ENCODE results near the gene OR10G7. TPM values are rescaled to one million over a fixed set of nuclear protein-coding genes. Genes with fewer than 3 reads are reported as not detected.

OR10G7 gene
- total RNA-seq, 1 experiment from 2014 or later: not detected

GRCh38 chr11:124079631-124080326 is 38.7 kb upstream of the OR10G7 start:
- ChIA-PET POLR2A (no interaction called here), CTCF (interaction anchor here (1.4 to 1.7 kb wide), 2 partner anchors 8 to 10 kb away, joined by 5 to 8 read pairs; no protein-coding TSS in a partner anchor)
- Mint-ChIP-seq H3K4me1 (peaks cover 4% of the 10 kb centered on the region; the same call in 1 of the 2 replicates), H3K27ac (no peak overlapping the region), H3K36me3 (no peaks in the 10 kb centered on the region), H3K27me3 (ENCODE audit: low read depth) (no peaks in the 10 kb centered on the region), H3K4me3 (no peak overlapping the region), H3K9me3 (no peaks in the 10 kb centered on the region)
- ATAC-seq (no peak), DNase-seq (ENCODE audit: low spot score) (no peak)
- TF ChIP-seq KAT7 (CRISPR knock-in tag; IDR thresholded peaks at IDR 0.05; ENCODE audit: borderline replicate concordance) (no peak), ZNF396 (CRISPR knock-in tag; IDR thresholded peaks at IDR 0.05; ENCODE audit: borderline replicate concordance) (no peak), RORB (CRISPR knock-in tag; IDR thresholded peaks at IDR 0.05) (no peak), TEAD4 (CRISPR knock-in tag; IDR thresholded peaks at IDR 0.05) (no peak), ZNF317 (CRISPR knock-in tag; IDR thresholded peaks at IDR 0.05; ENCODE audit: borderline replicate concordance, low read depth) (no peak), E2F1 (CRISPR knock-in tag; IDR thresholded peaks at IDR 0.05) (no peak), NFYB (CRISPR knock-in tag; conservative IDR thresholded peaks at IDR 0.05; ENCODE audit: low read depth) (no peak), STAT6 (CRISPR knock-in tag; conservative IDR thresholded peaks at IDR 0.05; ENCODE audit: low read depth) (no peak), FOXK1 (CRISPR knock-in tag; IDR thresholded peaks at IDR 0.05) (no peak), RELA (CRISPR knock-in tag; IDR thresholded peaks at IDR 0.05; ENCODE audit: borderline replicate concordance) (no peak), SMAD4 (CRISPR knock-in tag; IDR thresholded peaks at IDR 0.05) (no peak), ZBTB21 (CRISPR knock-in tag; IDR thresholded peaks at IDR 0.05; ENCODE audit: borderline replicate concordance) (no peak), NR2C2 (CRISPR knock-in tag; IDR thresholded peaks at IDR 0.05) (no peak), ZNF423 (CRISPR knock-in tag; IDR thresholded peaks at IDR 0.05) (no peak), IRF2 (CRISPR knock-in tag; IDR thresholded peaks at IDR 0.05; ENCODE audit: borderline replicate concordance, low read depth) (no peak), HMGXB4 (CRISPR knock-in tag; IDR thresholded peaks at IDR 0.05) (no peak), FOXJ3 (CRISPR knock-in tag; IDR thresholded peaks at IDR 0.05; ENCODE audit: borderline replicate concordance) (no peak), ATF6 (CRISPR knock-in tag; IDR thresholded peaks at IDR 0.05) (no peak), OVOL2 (CRISPR knock-in tag; IDR thresholded peaks at IDR 0.05; ENCODE audit: borderline replicate concordance) (no peak), HMGA2 (CRISPR knock-in tag; IDR thresholded peaks at IDR 0.05) (no peak)

Data from WTC11 (cell line).